Astrocyte (in vitro differentiated cells and primary cell): ENCODE results near the gene SATB2. TPM values are rescaled to one million over a fixed set of nuclear protein-coding genes. Genes with fewer than 3 reads are reported as not detected.

Experiments used
- DNase-seq: peaks from one replicate; pipeline ENCODE4 v3.0.0-alpha.2; 2010; ENCODE audit warnings: low read depth
- FAIRE-seq: peaks from 2 replicates; lab custom pipeline; 2011; peaks lifted over from hg19 to GRCh38; lab: Jason Lieb, UNC
- H2AFZ ChIP-seq: 2 replicates; pipeline ENCODE4 v1.6.0; 2012; ENCODE audit warnings: low read depth, low read length, inconsistent platforms
- H3K27ac ChIP-seq: 2 replicates; pipeline ENCODE4 v1.5.1; 2011; ENCODE audit warnings: low read depth, low read length, inconsistent platforms
- H3K27me3 ChIP-seq: 2 replicates; pipeline ENCODE4 v1.6.0; 2011; ENCODE audit warnings: low read length, inconsistent platforms; ENCODE audit not compliant: insufficient read depth
- H3K36me3 ChIP-seq: 2 replicates; pipeline ENCODE4 v1.5.1; 2011; ENCODE audit warnings: low read length, inconsistent platforms; ENCODE audit not compliant: insufficient read depth
- H3K4me1 ChIP-seq: 2 replicates; pipeline ENCODE4 v1.5.1; 2011; ENCODE audit warnings: low read length, inconsistent platforms; ENCODE audit not compliant: insufficient read depth
- H3K4me2 ChIP-seq: 2 replicates; pipeline ENCODE4 v1.6.0; 2012; ENCODE audit warnings: low read length, inconsistent platforms
- H3K4me3 ChIP-seq: 2 replicates; pipeline ENCODE4 v1.5.1; 2011; ENCODE audit warnings: low read depth, mild to moderate bottlenecking, low read length, inconsistent platforms; ENCODE audit not compliant: insufficient read depth
- H3K79me2 ChIP-seq: 2 replicates; pipeline ENCODE4 v1.6.0; 2012; ENCODE audit warnings: mild to moderate bottlenecking, low read length, inconsistent platforms; ENCODE audit not compliant: insufficient read depth
- H3K9ac ChIP-seq: 2 replicates; pipeline ENCODE4 v1.6.0; 2012; ENCODE audit warnings: mild to moderate bottlenecking, low read length, inconsistent platforms
- H3K9me3 ChIP-seq: 2 replicates; pipeline ENCODE4 v1.5.1; 2012; ENCODE audit warnings: low read depth, mild to moderate bottlenecking, low read length, inconsistent platforms; ENCODE audit not compliant: insufficient read depth
- H4K20me1 ChIP-seq: 2 replicates; pipeline ENCODE4 v1.6.0; 2012; ENCODE audit warnings: low read length, inconsistent platforms; ENCODE audit not compliant: insufficient read depth
- H3K27ac Mint-ChIP-seq: one replicate; pipeline ENCODE4 v1.8.0; 2021; ENCODE audit warnings: mild to moderate bottlenecking, mixed read lengths; ENCODE audit not compliant: unreplicated experiment
- H3K27me3 Mint-ChIP-seq: one replicate; pipeline ENCODE4 v1.8.0; 2021; ENCODE audit warnings: low read depth, mixed read lengths; ENCODE audit not compliant: unreplicated experiment
- H3K36me3 Mint-ChIP-seq: one replicate; pipeline ENCODE4 v1.8.0; 2021; ENCODE audit warnings: low read depth, mixed read lengths; ENCODE audit not compliant: unreplicated experiment
- H3K4me1 Mint-ChIP-seq: one replicate; pipeline ENCODE4 v1.8.0; 2021; ENCODE audit warnings: low read depth, mixed read lengths; ENCODE audit not compliant: unreplicated experiment
- H3K4me3 Mint-ChIP-seq: one replicate; pipeline ENCODE4 v1.8.0; 2021; ENCODE audit warnings: mild to moderate bottlenecking, moderate library complexity, mixed read lengths; ENCODE audit not compliant: unreplicated experiment
- H3K9me3 Mint-ChIP-seq: one replicate; pipeline ENCODE4 v1.8.0; 2021; ENCODE audit warnings: mild to moderate bottlenecking, mixed read lengths; ENCODE audit not compliant: unreplicated experiment
- EZH2 ChIP-seq: IDR thresholded peaks from 2 replicates; pipeline ENCODE4 v1.6.1; 2012; ENCODE audit warnings: mild to moderate bottlenecking, low read length, inconsistent platforms; ENCODE audit not compliant: insufficient read depth
- total RNA-seq: library from RNA; stranded (reverse); gene quantifications from 2 replicates; pipeline ENCODE4 v1.2.1, GENCODE V29; 2021
- TF ChIP-seq, protein P1 (sequence below): IDR thresholded peaks from 2 replicates; pipeline ENCODE4 v1.5.1; 2011; ENCODE audit warnings: low read depth, mild to moderate bottlenecking, inconsistent platforms, low read length, moderate library complexity; ENCODE audit not compliant: insufficient read depth

Gene SATB2
- total RNA-seq, 1 donor from 2014 or later = 12.3 TPM

- Mint-ChIP-seq H3K27ac (no peak overlapping the region), H3K4me3 (no peak overlapping the region), H3K4me1 (peaks cover 13% of the 10 kb centered on the region), H3K36me3 (peaks cover 2% of the 10 kb centered on the region), H3K27me3 (no peaks in the 10 kb centered on the region), H3K9me3 (no peaks in the 10 kb centered on the region)
- H2AFZ ChIP-seq = no peak overlapping the region
- no peak for DNase-seq
- H3K9ac ChIP-seq = no peak overlapping the region
- TF ChIP-seq, protein P1, sequence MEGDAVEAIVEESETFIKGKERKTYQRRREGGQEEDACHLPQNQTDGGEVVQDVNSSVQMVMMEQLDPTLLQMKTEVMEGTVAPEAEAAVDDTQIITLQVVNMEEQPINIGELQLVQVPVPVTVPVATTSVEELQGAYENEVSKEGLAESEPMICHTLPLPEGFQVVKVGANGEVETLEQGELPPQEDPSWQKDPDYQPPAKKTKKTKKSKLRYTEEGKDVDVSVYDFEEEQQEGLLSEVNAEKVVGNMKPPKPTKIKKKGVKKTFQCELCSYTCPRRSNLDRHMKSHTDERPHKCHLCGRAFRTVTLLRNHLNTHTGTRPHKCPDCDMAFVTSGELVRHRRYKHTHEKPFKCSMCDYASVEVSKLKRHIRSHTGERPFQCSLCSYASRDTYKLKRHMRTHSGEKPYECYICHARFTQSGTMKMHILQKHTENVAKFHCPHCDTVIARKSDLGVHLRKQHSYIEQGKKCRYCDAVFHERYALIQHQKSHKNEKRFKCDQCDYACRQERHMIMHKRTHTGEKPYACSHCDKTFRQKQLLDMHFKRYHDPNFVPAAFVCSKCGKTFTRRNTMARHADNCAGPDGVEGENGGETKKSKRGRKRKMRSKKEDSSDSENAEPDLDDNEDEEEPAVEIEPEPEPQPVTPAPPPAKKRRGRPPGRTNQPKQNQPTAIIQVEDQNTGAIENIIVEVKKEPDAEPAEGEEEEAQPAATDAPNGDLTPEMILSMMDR = no peak
- no peak for TF ChIP-seq EZH2
- H3K4me3 ChIP-seq = no peak overlapping the region
- FAIRE-seq = peak; percentile 17
- peaks cover 7% of the 10 kb centered on the region for H3K79me2 ChIP-seq
- H3K4me2 ChIP-seq = no peak overlapping the region
- peaks cover 2% of the 10 kb centered on the region for H3K36me3 ChIP-seq
- H3K9me3 ChIP-seq = no peaks in the 10 kb centered on the region
- no peaks in the 10 kb centered on the region for H3K27me3 ChIP-seq
- H4K20me1 ChIP-seq = no peaks in the 10 kb centered on the region
- H3K27ac ChIP-seq = no peak overlapping the region
- peaks cover 6% of the 10 kb centered on the region for H3K4me1 ChIP-seq
These were observed 24.4 kb downstream of the SATB2 start for GRCh38 chr2:199433204-199433832.

DNA sequence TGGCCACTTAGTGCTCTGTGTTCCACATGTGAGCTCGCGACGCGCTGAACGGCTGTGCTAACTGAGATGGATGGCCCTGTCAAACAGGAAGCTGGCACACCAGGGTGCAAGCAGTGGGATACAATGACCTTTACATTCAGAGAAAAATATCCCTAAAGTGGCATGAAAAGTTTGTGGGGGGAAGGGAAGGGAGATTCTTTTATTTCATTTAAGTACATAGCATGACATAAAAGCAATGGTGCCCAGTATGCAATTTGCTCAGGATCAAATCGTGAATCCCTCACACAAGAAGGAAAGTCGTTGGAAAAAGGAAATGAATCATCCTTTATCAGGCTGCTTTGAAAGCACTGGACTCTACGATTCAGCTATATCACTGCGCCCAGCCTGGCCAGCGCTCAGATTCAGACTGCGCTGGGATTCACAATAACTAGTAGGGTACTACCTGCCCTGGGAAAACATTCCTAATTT, 26.0 kb downstream of the SATB2 start:
- H3K36me3 ChIP-seq = no peaks in the 10 kb centered on the region
- no peaks in the 10 kb centered on the region for H3K9me3 ChIP-seq
- DNase-seq = peak; percentile 80
- peaks cover 6% of the 10 kb centered on the region for H3K4me1 ChIP-seq
- no peaks in the 10 kb centered on the region for H3K27me3 ChIP-seq
- TF ChIP-seq, protein P1 = no peak
- no peak for TF ChIP-seq EZH2
- FAIRE-seq = no peak
- H4K20me1 ChIP-seq = no peaks in the 10 kb centered on the region
- no peaks in the 10 kb centered on the region for H3K9me3 Mint-ChIP-seq
- peak overlapping the region; percentile 35 for H3K4me3 Mint-ChIP-seq
- H3K27ac ChIP-seq = peak overlapping the region; percentile 27
- no peak overlapping the region for H3K27ac Mint-ChIP-seq
- H3K4me1 Mint-ChIP-seq = peaks cover 13% of the 10 kb centered on the region
- peaks cover 2% of the 10 kb centered on the region for H3K36me3 Mint-ChIP-seq
- H3K27me3 Mint-ChIP-seq = no peaks in the 10 kb centered on the region
- peak overlapping the region; percentile 9 for H3K9ac ChIP-seq
- H3K4me2 ChIP-seq = peak overlapping the region; percentile 68
- H3K4me3 ChIP-seq = peak overlapping the region; percentile 37
- H3K79me2 ChIP-seq = peaks cover 4% of the 10 kb centered on the region
- peak overlapping the region; percentile 16 for H2AFZ ChIP-seq

GRCh38 chr2:199430214-199430613, 27.5 kb downstream of the SATB2 start:
- no peaks in the 10 kb centered on the region for H3K9me3 ChIP-seq
- no peaks in the 10 kb centered on the region for H3K36me3 Mint-ChIP-seq
- no peaks in the 10 kb centered on the region for H4K20me1 ChIP-seq
- H3K9me3 Mint-ChIP-seq = no peaks in the 10 kb centered on the region
- no peaks in the 10 kb centered on the region for H3K27me3 Mint-ChIP-seq
- no peaks in the 10 kb centered on the region for H3K36me3 ChIP-seq
- H3K9ac ChIP-seq = no peak overlapping the region
- H3K79me2 ChIP-seq = no peaks in the 10 kb centered on the region
- H2AFZ ChIP-seq = no peak overlapping the region
- no peak overlapping the region for H3K4me3 ChIP-seq
- TF ChIP-seq, protein P1 = no peak
- no peak for TF ChIP-seq EZH2
- peaks cover 6% of the 10 kb centered on the region for H3K4me1 ChIP-seq
- no peak for DNase-seq
- no peak overlapping the region for H3K27ac Mint-ChIP-seq
- H3K4me2 ChIP-seq = no peak overlapping the region
- no peaks in the 10 kb centered on the region for H3K27me3 ChIP-seq
- no peak overlapping the region for H3K4me3 Mint-ChIP-seq
- H3K4me1 Mint-ChIP-seq = peaks cover 13% of the 10 kb centered on the region
- no peak overlapping the region for H3K27ac ChIP-seq
- FAIRE-seq = no peak
